ENCODE data around the gene PLXNA1.

DNA sequence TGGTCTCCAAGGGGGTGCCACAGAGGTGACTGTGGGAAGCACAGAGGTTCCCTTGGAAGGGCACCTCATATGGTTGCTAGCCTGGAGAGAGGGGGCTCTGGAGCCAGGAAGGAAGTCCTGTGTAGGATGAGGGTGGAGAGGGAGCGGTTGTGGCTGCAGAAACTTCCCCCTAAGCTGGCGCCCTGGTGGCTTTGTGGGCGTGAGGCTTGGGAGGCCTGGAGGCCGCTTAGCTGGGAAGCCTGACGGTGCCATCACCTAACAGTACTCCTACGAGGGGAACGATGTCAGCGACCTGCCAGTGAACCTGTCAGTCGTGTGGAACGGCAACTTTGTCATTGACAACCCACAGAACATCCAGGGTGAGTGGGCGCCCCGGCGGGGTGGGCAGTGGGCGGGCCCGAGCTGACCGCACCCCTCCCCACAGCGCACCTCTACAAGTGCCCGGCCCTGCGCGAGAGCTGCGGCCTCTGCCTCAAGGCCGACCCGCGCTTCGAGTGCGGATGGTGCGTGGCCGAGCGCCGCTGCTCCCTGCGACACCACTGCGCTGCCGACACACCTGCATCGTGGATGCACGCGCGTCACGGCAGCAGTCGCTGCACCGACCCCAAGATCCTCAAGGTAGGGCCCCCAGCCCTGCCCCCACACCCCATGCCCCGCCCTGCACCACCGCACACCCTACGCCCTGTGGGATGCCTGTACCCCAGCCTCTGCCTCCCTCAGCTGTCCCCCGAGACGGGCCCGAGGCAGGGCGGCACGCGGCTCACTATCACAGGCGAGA is 31.0 kb downstream of the PLXNA1 start:
- TF ChIP-seq CTCF (IDR thresholded peaks at IDR 0.05; ENCODE audit: insufficient read depth, low read depth, low read length) = no peak
- no peak for TF ChIP-seq EZH2 (IDR thresholded peaks at IDR 0.05; ENCODE audit: insufficient read depth, low read length)

Measured in astrocyte (in vitro differentiated cells and primary cell).